HG03060 (cell line): ENCODE measurements around the gene FAM234A.
"Not testable (repeated sequence)": the region's sequence is repeated elsewhere in the genome, so short reads cannot be mapped to it uniquely, and the experiment has no call there.

Source experiments
- ATAC-seq: cut with Tn5 transposase; IDR thresholded peaks from one replicate; pipeline ENCODE4 v1.9.1; 2021; ENCODE audit warnings: low read depth, moderate number of reproducible peaks; ENCODE audit not compliant: unreplicated experiment

The FAM234A gene

GRCh38 chr16:229731-230281 is 4.8 kb upstream of the FAM234A start:
- no peak for ATAC-seq

GRCh38 chr16:230351-230750 is 4.3 kb upstream of the FAM234A start:
- not testable (repeated sequence) for ATAC-seq

GRCh38 chr16:230949-231348 is 3.7 kb upstream of the FAM234A start:
- no peak for ATAC-seq

GRCh38 chr16:239948-240277 is 5.3 kb downstream of the FAM234A start:
- ATAC-seq, result no peak

GRCh38 chr16:240559-240958 is 5.9 kb downstream of the FAM234A start:
- ATAC-seq, result no peak

GRCh38 chr16:242281-242680 is 7.7 kb downstream of the FAM234A start:
- ATAC-seq, result no peak

- no peak for ATAC-seq
Observed at GRCh38 chr16:243348-243747, 8.7 kb downstream of the FAM234A start.

GRCh38 chr16:245105-245504 is 10.5 kb downstream of the FAM234A start:
- ATAC-seq, result no peak

- no peak for ATAC-seq
Observed at GRCh38 chr16:247027-247426, 12.4 kb downstream of the FAM234A start.

- ATAC-seq, result no peak
Observed at GRCh38 chr16:249431-249830, 14.8 kb downstream of the FAM234A start.

GRCh38 chr16:252366-253337 is 18.0 kb downstream of the FAM234A start:
- no peak for ATAC-seq

- no peak for ATAC-seq
Observed at GRCh38 chr16:253833-254232, 19.2 kb downstream of the FAM234A start.

GRCh38 chr16:254461-254860 is 19.8 kb downstream of the FAM234A start:
- no peak for ATAC-seq

- ATAC-seq, result no peak
Observed at GRCh38 chr16:255183-255582, 20.6 kb downstream of the FAM234A start.

GRCh38 chr16:258091-258490 is 23.5 kb downstream of the FAM234A start:
- not testable (repeated sequence) for ATAC-seq

GRCh38 chr16:259226-259625 is 24.6 kb downstream of the FAM234A start:
- no peak for ATAC-seq

- no peak for ATAC-seq
Observed at GRCh38 chr16:259814-260253, 25.2 kb downstream of the FAM234A start.

- no peak for ATAC-seq
Observed at GRCh38 chr16:260326-260725, 25.7 kb downstream of the FAM234A start.

GRCh38 chr16:261031-261691 is 26.5 kb downstream of the FAM234A start:
- no peak for ATAC-seq

- no peak for ATAC-seq
Observed at GRCh38 chr16:262121-262745, 27.6 kb downstream of the FAM234A start.

GRCh38 chr16:263182-263774 is 28.7 kb downstream of the FAM234A start:
- no peak for ATAC-seq
